WTC11 (cell line): ENCODE data around the gene GNG3. TPM values are rescaled to one million over a fixed set of nuclear protein-coding genes. Genes with fewer than 3 reads are reported as not detected.

Experiments
- ATAC-seq: fragments of 200-7000 bp; cut with Tn5 transposase; 2 replicates; pipeline ENCODE4 v1.10.0; 2021; ENCODE audit warnings: mild to moderate bottlenecking, moderate library complexity
- CTCF ChIA-PET: fragments of 300-600 bp; sonication (Branson Sonifier 250); formaldehyde crosslinking; loops from one replicate; lab custom pipeline; 2021; ENCODE audit warnings: antibody characterized with exemption; lab: Charles Lee
- POLR2A ChIA-PET: fragments of 350-600 bp; sonication (Branson Sonifier 250); formaldehyde crosslinking; loops from one replicate; lab custom pipeline; 2021; ENCODE audit warnings: antibody characterized with exemption; lab: Charles Lee
- DNase-seq: peaks from one replicate; pipeline ENCODE4 v3.0.0; 2021; ENCODE audit warnings: low spot score
- H3K27ac Mint-ChIP-seq: 2 replicates; pipeline ENCODE4 v1.8.0; 2021; ENCODE audit warnings: mixed read lengths
- H3K27me3 Mint-ChIP-seq: 2 replicates; pipeline ENCODE4 v1.8.0; 2021; ENCODE audit warnings: low read depth, mild to moderate bottlenecking, moderate library complexity, mixed read lengths
- H3K36me3 Mint-ChIP-seq: 2 replicates; pipeline ENCODE4 v1.8.0; 2021; ENCODE audit warnings: mixed read lengths
- H3K4me1 Mint-ChIP-seq: 2 replicates; pipeline ENCODE4 v1.8.0; 2022; ENCODE audit warnings: mixed read lengths
- H3K4me3 Mint-ChIP-seq: 2 replicates; pipeline ENCODE4 v1.8.0; 2021; ENCODE audit warnings: mild to moderate bottlenecking, moderate library complexity, mixed read lengths
- H3K9me3 Mint-ChIP-seq: 2 replicates; pipeline ENCODE4 v1.8.0; 2021; ENCODE audit warnings: mixed read lengths
- AR ChIP-seq: fragments of 250-450 bp; sonication (Bioruptor Pico); IDR thresholded peaks from 2 replicates; pipeline ENCODE4 v1.9.0; 2021; ENCODE audit warnings: mild to moderate bottlenecking
- ATF2 ChIP-seq: sonication (generic); formaldehyde crosslinking; IDR thresholded peaks from 2 replicates; pipeline ENCODE4 v1.8.1; 2022; ENCODE audit warnings: low read depth, missing genetic modification reagents, borderline replicate concordance
- CREB1 ChIP-seq: sonication (generic); formaldehyde crosslinking; IDR thresholded peaks from 2 replicates; pipeline ENCODE4 v1.8.0; 2023; ENCODE audit warnings: mild to moderate bottlenecking, missing genetic modification reagents
- E2F5 ChIP-seq: sonication (generic); formaldehyde crosslinking; IDR thresholded peaks from 2 replicates; pipeline ENCODE4 v1.8.1; 2022; ENCODE audit warnings: mild to moderate bottlenecking, moderate library complexity, missing genetic modification reagents
- EMX1 ChIP-seq: fragments of 250-450 bp; sonication (Bioruptor Pico); IDR thresholded peaks from 2 replicates; pipeline ENCODE4 v1.8.0; 2021; ENCODE audit warnings: mild to moderate bottlenecking
- MXD4 ChIP-seq: fragments of 250-450 bp; sonication (Bioruptor Pico); IDR thresholded peaks from 2 replicates; pipeline ENCODE4 v1.8.0; 2021; ENCODE audit warnings: mild to moderate bottlenecking, moderate library complexity, borderline replicate concordance
- MYBL2 ChIP-seq: sonication (generic); formaldehyde crosslinking; IDR thresholded peaks from 2 replicates; pipeline ENCODE4 v1.8.1; 2023; ENCODE audit warnings: mild to moderate bottlenecking, moderate library complexity, missing genetic modification reagents
- NFATC4 ChIP-seq: fragments of 250-450 bp; sonication (Bioruptor Pico); IDR thresholded peaks from 2 replicates; pipeline ENCODE4 v1.9.0; 2021; ENCODE audit warnings: mild to moderate bottlenecking
- NFYB ChIP-seq: sonication (generic); formaldehyde crosslinking; conservative IDR thresholded peaks from 2 replicates; pipeline ENCODE4 v1.8.0; 2022; ENCODE audit warnings: low read depth, missing genetic modification reagents
- NR1H2 ChIP-seq: sonication (generic); formaldehyde crosslinking; IDR thresholded peaks from 2 replicates; pipeline ENCODE4 v1.9.0; 2021; ENCODE audit warnings: mild to moderate bottlenecking, moderate library complexity, missing genetic modification reagents
- NR2C2 ChIP-seq: sonication (generic); formaldehyde crosslinking; IDR thresholded peaks from 2 replicates; pipeline ENCODE4 v1.8.0; 2022; ENCODE audit warnings: mild to moderate bottlenecking, missing genetic modification reagents
- PRDM15 ChIP-seq: sonication (generic); formaldehyde crosslinking; IDR thresholded peaks from 2 replicates; pipeline ENCODE4 v1.8.0; 2022; ENCODE audit warnings: missing genetic modification reagents
- TCF7 ChIP-seq: sonication (generic); formaldehyde crosslinking; IDR thresholded peaks from 2 replicates; pipeline ENCODE4 v1.8.0; 2022; ENCODE audit warnings: mild to moderate bottlenecking, low read depth, missing genetic modification reagents, moderate library complexity
- TEAD4 ChIP-seq: sonication (generic); formaldehyde crosslinking; IDR thresholded peaks from 2 replicates; pipeline ENCODE4 v1.8.0; 2022; ENCODE audit warnings: mild to moderate bottlenecking, missing genetic modification reagents
- ZBTB21 ChIP-seq: sonication (generic); formaldehyde crosslinking; IDR thresholded peaks from 2 replicates; pipeline ENCODE4 v1.8.1; 2023; ENCODE audit warnings: mild to moderate bottlenecking, missing genetic modification reagents, borderline replicate concordance
- ZNF138 ChIP-seq: sonication (generic); formaldehyde crosslinking; conservative IDR thresholded peaks from 2 replicates; pipeline ENCODE4 v1.8.1; 2022; ENCODE audit warnings: mild to moderate bottlenecking, moderate library complexity, missing genetic modification reagents
- ZNF281 ChIP-seq: sonication (generic); formaldehyde crosslinking; IDR thresholded peaks from 2 replicates; pipeline ENCODE4 v1.8.0; 2023; ENCODE audit warnings: mild to moderate bottlenecking, missing genetic modification reagents
- ZNF396 ChIP-seq: fragments of 250-450 bp; sonication (Bioruptor Pico); IDR thresholded peaks from 2 replicates; pipeline ENCODE4 v1.8.0; 2021; ENCODE audit warnings: mild to moderate bottlenecking, moderate library complexity, borderline replicate concordance
- total RNA-seq: library from RNA; stranded (reverse); gene quantifications from 3 replicates; pipeline ENCODE4 v1.2.3, GENCODE V29; 2021

Gene GNG3
- total RNA-seq, 1 experiment from 2014 or later, result 6.0 TPM

- TF ChIP-seq AR (CRISPR knock-in tag) (0 out of 2 replicates have a peak, but pooled peaks have one; percentile 6), ZNF138 (CRISPR knock-in tag) (no peak), CREB1 (peak; percentile 14; the same call in 1 of the 2 replicates), ZBTB21 (CRISPR knock-in tag) (no peak), PRDM15 (peak; percentile 65), ZNF281 (CRISPR knock-in tag) (no peak)
- TF ChIP-seq, all 79 proteins: peak for 5
Measured at GRCh38 chr11:62710001-62710345, 2.5 kb downstream of the GNG3 start (continued).

GRCh38 chr11:62712276-62712812, 4.9 kb downstream of the GNG3 start:
- H3K27ac Mint-ChIP-seq, result peak overlapping the region; percentile 23; the same call in 1 of the 2 replicates
- no peak for TF ChIP-seq TCF7 (CRISPR knock-in tag)
- no peak for TF ChIP-seq NR2C2 (CRISPR knock-in tag)
- no peak for TF ChIP-seq MXD4 (CRISPR knock-in tag)
- no peak for TF ChIP-seq NFYB
- no peak for TF ChIP-seq ATF2 (CRISPR knock-in tag)
- no peak for TF ChIP-seq ZNF396 (CRISPR knock-in tag)
- TF ChIP-seq NFATC4 (CRISPR knock-in tag), result no peak
- TF ChIP-seq E2F5 (CRISPR knock-in tag), result no peak
- no peak for TF ChIP-seq MYBL2 (CRISPR knock-in tag)
- TF ChIP-seq EMX1 (CRISPR knock-in tag), result no peak
- no peak for TF ChIP-seq ZBTB21 (CRISPR knock-in tag)
- no peak for TF ChIP-seq TEAD4 (CRISPR knock-in tag)
- TF ChIP-seq NR1H2 (CRISPR knock-in tag), result no peak
- POLR2A ChIA-PET, result no interaction called here

More at GRCh38 chr11:62712276-62712812, 4.9 kb downstream of the GNG3 start:
- H3K4me1 Mint-ChIP-seq, result peaks cover 48% of the 10 kb centered on the region
- peaks cover 60% of the 10 kb centered on the region for H3K36me3 Mint-ChIP-seq
- no peak for DNase-seq
- H3K9me3 Mint-ChIP-seq, result no peaks in the 10 kb centered on the region
- CTCF ChIA-PET, result no interaction called here
- no peak overlapping the region for H3K4me3 Mint-ChIP-seq
- H3K27me3 Mint-ChIP-seq, result no peaks in the 10 kb centered on the region
- no peak for ATAC-seq
